GM12878 (cell line): Measurements from ENCODE around the gene MNT. TPM values are rescaled to one million over a fixed set of nuclear protein-coding genes. Genes with fewer than 3 reads are reported as not detected.

Experiments used
- ATAC-seq: fragments of 200-7000 bp; cut with Tn5 transposase; 3 replicates; pipeline ENCODE4 v1.9.1; 2020; ENCODE audit warnings: mild to moderate bottlenecking, moderate library complexity
- BruUV-seq: library from RNA; stranded (reverse); fragments of 400-500 nt; replicated peaks from 2 replicates; lab custom pipeline; 2021; lab: Mats Ljungman, UMichigan
- CTCF ChIA-PET: fragments of 300-600 bp; sonication (Branson Sonifier 250); formaldehyde crosslinking; extraction: SDS; loops from one replicate; lab custom pipeline; 2021; ENCODE audit warnings: inconsistent platforms; lab: Yijun Ruan, JAX
- POLR2A ChIA-PET: fragments of 350-600 bp; formaldehyde crosslinking; extraction: SDS; loops from one replicate; lab custom pipeline; 2021; ENCODE audit warnings: inconsistent platforms; lab: Charles Lee
- RAD21 ChIA-PET: fragments of 300-600 bp; sonication (Branson Sonifier 250); formaldehyde crosslinking; loops from one replicate; lab custom pipeline; 2023; ENCODE audit warnings: antibody characterized with exemption; ENCODE audit not compliant: unreplicated experiment; lab: Charles Lee
- SMC1A ChIA-PET: fragments of 300-600 bp; sonication (Branson Sonifier 250); formaldehyde crosslinking; loops from one replicate; lab custom pipeline; 2023; ENCODE audit not compliant: unreplicated experiment, uncharacterized antibody; lab: Charles Lee
- DNase-seq: peaks from one replicate; pipeline ENCODE4 v3.0.0-alpha.2; 2011; ENCODE audit warnings: low read depth, low spot score
- FAIRE-seq: peaks from 3 replicates; lab custom pipeline; 2011; peaks lifted over from hg19 to GRCh38; lab: Jason Lieb, UNC
- H2AFZ ChIP-seq: 2 replicates; pipeline ENCODE4 v1.6.0; 2011; ENCODE audit warnings: low read depth, low read length, control low read depth; ENCODE audit not compliant: control insufficient read depth
- H3K27ac ChIP-seq: 2 replicates; pipeline ENCODE4 v1.5.1; 2011; ENCODE audit warnings: control low read depth; ENCODE audit not compliant: control insufficient read depth, insufficient read depth
- H3K27me3 ChIP-seq, 2 experiments: replicated peaks in 1 of 2; 2 replicates each; pipeline versions ENCODE4 v1.6.0 to v1.6.1; 2011; ENCODE audit warnings: low read length in 1 of 2; ENCODE audit not compliant: control insufficient read depth in 2 of 2, insufficient read depth in 2 of 2
- H3K36me3 ChIP-seq, 2 experiments: 2 replicates each; pipeline ENCODE4 v1.5.1; 2011; ENCODE audit warnings: low read length in 1 of 2; ENCODE audit not compliant: control insufficient read depth in 2 of 2, insufficient read depth in 2 of 2
- H3K4me1 ChIP-seq: 2 replicates; pipeline ENCODE4 v1.6.1; 2011; ENCODE audit warnings: mild to moderate bottlenecking, low read length, moderate library complexity, mixed read lengths; ENCODE audit not compliant: control insufficient read depth, insufficient read depth
- H3K4me2 ChIP-seq: 2 replicates; pipeline ENCODE4 v1.6.0; 2011; ENCODE audit warnings: control low read depth; ENCODE audit not compliant: control insufficient read depth, insufficient read depth
- H3K4me3 ChIP-seq: fragments of 200-600 bp; sonication (generic); 2 replicates; pipeline ENCODE4 v1.5.1; 2016
- H3K79me2 ChIP-seq: 2 replicates; pipeline ENCODE4 v1.6.0; 2011; ENCODE audit warnings: low read length; ENCODE audit not compliant: control insufficient read depth, insufficient read depth
- H3K9ac ChIP-seq: 2 replicates; pipeline ENCODE4 v1.8.0; 2011; ENCODE audit warnings: low read length, control low read depth, mixed read lengths; ENCODE audit not compliant: control insufficient read depth, insufficient read depth
- H3K9me3 ChIP-seq: replicated peaks from 3 replicates; pipeline ENCODE4 v1.5.1; 2011; ENCODE audit warnings: mild to moderate bottlenecking, low read length; ENCODE audit not compliant: control insufficient read depth, insufficient read depth
- H4K20me1 ChIP-seq: 2 replicates; pipeline ENCODE4 v1.6.0; 2011; ENCODE audit not compliant: control insufficient read depth, insufficient read depth
- ESRRA ChIP-seq: IDR thresholded peaks from 2 replicates; pipeline ENCODE4 v1.6.1; 2012; ENCODE audit warnings: mild to moderate bottlenecking, low read length, improper control_type of control experiment
- FOXK2 ChIP-seq: fragments of 450-650 bp; IDR thresholded peaks from 2 replicates; pipeline ENCODE4 v1.6.1; 2017; ENCODE audit warnings: mild to moderate bottlenecking, moderate library complexity
- MEF2A ChIP-seq: IDR thresholded peaks from 2 replicates; pipeline ENCODE4 v1.6.1; 2011; ENCODE audit warnings: low read depth, mild to moderate bottlenecking, low read length, moderate library complexity; ENCODE audit not compliant: insufficient read depth
- RAD21 ChIP-seq: IDR thresholded peaks from 2 replicates; pipeline ENCODE4 v1.6.1; 2011; ENCODE audit warnings: mild to moderate bottlenecking, low read depth, low read length, moderate library complexity; ENCODE audit not compliant: insufficient read depth
- TAF1 ChIP-seq: IDR thresholded peaks from 2 replicates; pipeline ENCODE4 v1.6.1; 2011; ENCODE audit warnings: mild to moderate bottlenecking, low read depth, low read length, borderline replicate concordance
- ZNF207 ChIP-seq: fragments of 450-650 bp; IDR thresholded peaks from 2 replicates; pipeline ENCODE4 v1.6.1; 2014; ENCODE audit warnings: antibody characterized with exemption, mild to moderate bottlenecking, borderline replicate concordance
- ZNF274 ChIP-seq: IDR thresholded peaks from one replicate; pipeline ENCODE4 v1.8.0; 2011; ENCODE audit not compliant: insufficient read length, insufficient read depth
- ZNF384 ChIP-seq: IDR thresholded peaks from 2 replicates; pipeline ENCODE4 v1.6.1; 2012; ENCODE audit warnings: low read depth, mild to moderate bottlenecking, low read length, improper control_type of control experiment, borderline replicate concordance
- WGBS: methylation state at CpG from one replicate; pipeline ENCODE4 v1.1.6; 2016; ENCODE audit warnings: low lambda C conversion rate; ENCODE audit not compliant: insufficient replicate concordance, insufficient coverage; ENCODE audit errors: missing lambda C conversion rate; 5-methylcytosine and 5-hydroxymethylcytosine counted together
- in situ Hi-C: fragments of 300-500 bp; cut with MboI; formaldehyde crosslinking; loops from 9 replicates; pipeline ENCODE4 v1.14.3; 2018; ENCODE audit warnings: mixed read lengths
- intact Hi-C: fragments of 100-400 bp; cut with micrococcal nuclease; formaldehyde crosslinking; loops from one replicate; pipeline ENCODE4 v1.14.2; 2022; ENCODE audit not compliant: unreplicated experiment
- polyA plus RNA-seq, 11 experiments: library from polyadenylated mRNA; depleted of rRNA in 4 of 11; unstranded in 6 of 11; stranded (reverse) in 5 of 11; fragments of >200 nt; fragmentation: Nextera tagmentation in 4 of 11; fragmentation: Illumina TruSeq in 1 of 11; extraction: Ambion mirVana in 4 of 11; extraction: Trizol in 1 of 11; gene quantifications; 1 replicate in 1 of 11; 2 replicates in 10 of 11; pipeline versions ENCODE4 v1.2.1 to v1.2.3, GENCODE V29; 2011 to 2016; ENCODE audit warnings: inconsistent platforms in 2 of 11, missing spikeins in 2 of 11, low read depth in 1 of 11
- total RNA-seq, 4 experiments: library from RNA; depleted of rRNA in 3 of 4; stranded (reverse); fragments of >200 nt in 3 of 4; fragmentation: Illumina TruSeq in 1 of 4; extraction: Trizol in 1 of 4; gene quantifications; 2 replicates each; pipeline versions ENCODE4 v1.2.1 to v1.2.3, GENCODE V29; 2013 to 2021

Gene MNT
- total and polyA plus RNA-seq, 10 of the 15 experiments (the other 5 are each of a cell fraction or from before 2014, with no cell fraction given), result 0.31 to 15.9 (median 3.8) TPM

- Histone ChIP-seq H3K4me3 (no peak overlapping the region), H3K27me3 (no peaks in the 10 kb centered on the region), H4K20me1 (no peaks in the 10 kb centered on the region), H3K4me2 (no peak overlapping the region), H3K27ac (no peak overlapping the region), H3K36me3 (peaks cover 0 to 1% of the 10 kb centered on the region in 2 experiments; a peak in 3 of 4 replicates), H3K9ac (no peak overlapping the region), H3K4me1 (no peaks in the 10 kb centered on the region), H3K9me3 (no peaks in the 10 kb centered on the region), H3K79me2 (no peaks in the 10 kb centered on the region), H2AFZ (no peak overlapping the region)
- intact Hi-C loops (no loop called here), in situ Hi-C loops (no loop called here)
- 68% methylated on average over 15 of the region's 15 CpGs for WGBS
- no peak for ATAC-seq
- TF ChIP-seq ZNF384, result no peak
- no peak for TF ChIP-seq MEF2A
- TF ChIP-seq FOXK2, result no peak
- TF ChIP-seq ZNF274, result no peak
- TF ChIP-seq TAF1, result no peak
- TF ChIP-seq ZNF207, result no peak
- no peak for TF ChIP-seq RAD21
- no peak for TF ChIP-seq ESRRA
- BruUV-seq, result no TSS peak
- DNase-seq, result no peak
- SMC1A ChIA-PET, result interaction anchor here (1.0 to 10.7 kb wide), 7 partner anchors 11 to 145 kb away, joined by 3 to 364 read pairs (median 5); no protein-coding TSS in a partner anchor
- POLR2A ChIA-PET, result no interaction called here
- FAIRE-seq, result no peak
- RAD21 ChIA-PET, result interaction anchor here (3.1 to 7.5 kb wide), 2 partner anchors 21 to 34 kb away, joined by 54 to 376 read pairs; partner anchors contain the start of gene MNT
- CTCF ChIA-PET, result interaction anchor here (1.5 to 12.3 kb wide), 7 partner anchors 11 to 130 kb away, joined by 5 to 597 read pairs (median 12); partner anchors contain the start of genes METTL16 and MNT
Observed at GRCh38 chr17:2380950-2381649, 19.8 kb downstream of the MNT start.
